ENCODE results near the gene ATXN1.
A peak's percentile ranks its signal among the peaks of the same experiment; 100 is the strongest.

The ATXN1 gene

GRCh38 chr6:16696496-16696895, 64.8 kb downstream of the ATXN1 start:
- no peak for DNase-seq

- DNase-seq: no peak
Measured at GRCh38 chr6:16694781-16695578, 66.3 kb downstream of the ATXN1 start.

- DNase-seq: no peak
Measured at GRCh38 chr6:16691324-16691723, 69.9 kb downstream of the ATXN1 start.

GRCh38 chr6:16690608-16691142, 70.6 kb downstream of the ATXN1 start:
- peak; percentile 75 for DNase-seq

- DNase-seq: no peak
Measured at GRCh38 chr6:16689788-16690607, 71.3 kb downstream of the ATXN1 start.

GRCh38 chr6:16688984-16689636, 72.2 kb downstream of the ATXN1 start:
- DNase-seq: no peak

- DNase-seq: no peak
Measured at GRCh38 chr6:16688436-16688835, 72.8 kb downstream of the ATXN1 start.

- no peak for DNase-seq
Measured at GRCh38 chr6:16687045-16687444, 74.2 kb downstream of the ATXN1 start.

- peak; percentile 82 for DNase-seq
Measured at GRCh38 chr6:16684896-16685554, 76.2 kb downstream of the ATXN1 start.

- no peak for DNase-seq
Measured at GRCh38 chr6:16684195-16684689, 77.0 kb downstream of the ATXN1 start.

GRCh38 chr6:16683641-16684194, 77.5 kb downstream of the ATXN1 start:
- DNase-seq: no peak

GRCh38 chr6:16681260-16681873, 79.9 kb downstream of the ATXN1 start:
- DNase-seq: no peak

GRCh38 chr6:16679050-16679449, 82.2 kb downstream of the ATXN1 start:
- DNase-seq: no peak

- DNase-seq: no peak
Measured at GRCh38 chr6:16677458-16677857, 83.8 kb downstream of the ATXN1 start.

GRCh38 chr6:16676978-16677377, 84.3 kb downstream of the ATXN1 start:
- no peak for DNase-seq

- no peak for DNase-seq
Measured at GRCh38 chr6:16676376-16676775, 84.9 kb downstream of the ATXN1 start.

GRCh38 chr6:16674801-16675392, 86.4 kb downstream of the ATXN1 start:
- DNase-seq: no peak

GRCh38 chr6:16673011-16673797, 88.1 kb downstream of the ATXN1 start:
- no peak for DNase-seq

GRCh38 chr6:16671302-16672289, 89.7 kb downstream of the ATXN1 start:
- DNase-seq: no peak

Data from activated CD8-positive, alpha-beta memory T cell treated with anti-CD3 and anti-CD28 coated beads, Interleukin-2, amount 50 U/mL, for 48 hours (primary cell).